Sigmoid colon (tissue), 7 donors: ENCODE results near the gene SLC35A1. TPM values are rescaled to one million over a fixed set of nuclear protein-coding genes. Genes with fewer than 3 reads are reported as not detected.
"Not testable (repeated sequence)": the region's sequence is repeated elsewhere in the genome, so short reads cannot be mapped to it uniquely, and the experiment has no call there.

Experiments used
- DNase-seq: peaks from one replicate; pipeline ENCODE4 v3.0.0-alpha.2; 2019
- H3K27ac ChIP-seq, 4 donors: fragments of 200-600 bp; sonication (generic); one replicate each; pipeline ENCODE4 v1.5.1; 2016 to 2019; ENCODE audit warnings: mild to moderate bottlenecking in 1 of 4
- H3K27me3 ChIP-seq, 3 donors: fragments of 200-600 bp; sonication (generic); one replicate each; pipeline ENCODE4 v1.5.1; 2019; ENCODE audit warnings: mild to moderate bottlenecking in 1 of 3
- H3K36me3 ChIP-seq, 4 donors: fragments of 200-600 bp; sonication (generic); one replicate each; pipeline ENCODE4 v1.5.1; 2016 to 2019
- H3K4me1 ChIP-seq, 4 donors: fragments of 200-600 bp; sonication (generic); one replicate each; pipeline ENCODE4 v1.5.1; 2017 to 2019
- H3K4me3 ChIP-seq, 4 donors: fragments of 200-600 bp; sonication (generic); one replicate each; pipeline ENCODE4 v1.5.1; 2017 to 2019; ENCODE audit warnings: mild to moderate bottlenecking in 2 of 4, moderate library complexity in 1 of 4
- H3K9me3 ChIP-seq, 4 donors: fragments of 200-600 bp in 3 of 4; sonication (generic) in 3 of 4; one replicate each; pipeline versions ENCODE4 v1.5.1 to v1.6.1; 2013 to 2019
- EP300 ChIP-seq, 4 donors: sonication (generic); formaldehyde crosslinking; IDR thresholded peaks; one replicate each; pipeline ENCODE4 v1.6.1; 2017; ENCODE audit warnings: antibody characterized with exemption in 4 of 4
- POLR2A ChIP-seq, 2 donors: fragments of 450-650 bp; IDR thresholded peaks; one replicate each; pipeline ENCODE4 v1.6.1; 2016; ENCODE audit warnings: antibody characterized with exemption in 2 of 2, mild to moderate bottlenecking in 2 of 2, moderate library complexity in 2 of 2
- POLR2AphosphoS5 ChIP-seq, 4 donors: sonication (generic); formaldehyde crosslinking; IDR thresholded peaks; one replicate each; pipeline ENCODE4 v1.6.1; 2017; ENCODE audit warnings: antibody characterized with exemption in 4 of 4
- WGBS, 2 donors: extraction: QIAGEN DNeasy Blood & Tissue Kit; methylation state at CpG; one replicate each; pipeline ENCODE4 v1.1.7; 2013; 5-methylcytosine and 5-hydroxymethylcytosine counted together
- intact Hi-C: fragments of 100-400 bp; cut with DNase I; formaldehyde crosslinking; loops from one replicate; pipeline ENCODE4 v1.15.1; 2023
- polyA plus RNA-seq, 3 donors: library from polyadenylated mRNA; stranded (reverse); fragments of 200-250 nt; gene quantifications; one replicate each; pipeline ENCODE4 v1.2.3, GENCODE V29; 2013
- total RNA-seq, 4 donors: library from RNA; depleted of rRNA; stranded (reverse); fragments of >200 nt; gene quantifications; one replicate each; pipeline ENCODE4 v1.1.0, GENCODE V29; 2016
- TF ChIP-seq, protein P1 (sequence below), 4 experiments: fragments of 450-650 bp in 3 of 4; fragments of 200-600 bp in 1 of 4; IDR thresholded peaks; one replicate each; pipeline ENCODE4 v1.5.1; 2016 to 2019; ENCODE audit warnings: antibody characterized with exemption in 4 of 4, mild to moderate bottlenecking in 3 of 4, moderate library complexity in 2 of 4
- donor health status: healthy with polysubstance abuse.
- donor health status: Bipolar disorder and iron deficiency.
- donor health status: healthy.

SLC35A1 gene
- total and polyA plus RNA-seq, 7 donors = 14.6 to 22.5 (median 17.7) TPM

GRCh38 chr6:87481931-87482330, 9.2 kb downstream of the SLC35A1 start:
- Histone ChIP-seq H3K9me3 (no peaks in the 10 kb centered on the region), H3K27me3 (no peaks in the 10 kb centered on the region), H3K27ac (no peak overlapping the region), H3K4me3 (no peak overlapping the region), H3K4me1 (no peaks in the 10 kb centered on the region), H3K36me3 (peaks cover 0 to 17% (median 0%) of the 10 kb centered on the region in 4 donors)
- DNase-seq = no peak
- no peak for TF ChIP-seq POLR2A (IDR thresholded peaks at IDR 0.05)
- TF ChIP-seq, protein P1, sequence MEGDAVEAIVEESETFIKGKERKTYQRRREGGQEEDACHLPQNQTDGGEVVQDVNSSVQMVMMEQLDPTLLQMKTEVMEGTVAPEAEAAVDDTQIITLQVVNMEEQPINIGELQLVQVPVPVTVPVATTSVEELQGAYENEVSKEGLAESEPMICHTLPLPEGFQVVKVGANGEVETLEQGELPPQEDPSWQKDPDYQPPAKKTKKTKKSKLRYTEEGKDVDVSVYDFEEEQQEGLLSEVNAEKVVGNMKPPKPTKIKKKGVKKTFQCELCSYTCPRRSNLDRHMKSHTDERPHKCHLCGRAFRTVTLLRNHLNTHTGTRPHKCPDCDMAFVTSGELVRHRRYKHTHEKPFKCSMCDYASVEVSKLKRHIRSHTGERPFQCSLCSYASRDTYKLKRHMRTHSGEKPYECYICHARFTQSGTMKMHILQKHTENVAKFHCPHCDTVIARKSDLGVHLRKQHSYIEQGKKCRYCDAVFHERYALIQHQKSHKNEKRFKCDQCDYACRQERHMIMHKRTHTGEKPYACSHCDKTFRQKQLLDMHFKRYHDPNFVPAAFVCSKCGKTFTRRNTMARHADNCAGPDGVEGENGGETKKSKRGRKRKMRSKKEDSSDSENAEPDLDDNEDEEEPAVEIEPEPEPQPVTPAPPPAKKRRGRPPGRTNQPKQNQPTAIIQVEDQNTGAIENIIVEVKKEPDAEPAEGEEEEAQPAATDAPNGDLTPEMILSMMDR (IDR thresholded peaks at IDR 0.05) = no peak
- no peak for TF ChIP-seq EP300 (IDR thresholded peaks at IDR 0.05)
- TF ChIP-seq POLR2AphosphoS5 (IDR thresholded peaks at IDR 0.05) = no peak
- 88 to 94% methylated on average over 3 of the region's 3 CpGs for WGBS, 2 donors
- intact Hi-C loops = no loop called here

DNA sequence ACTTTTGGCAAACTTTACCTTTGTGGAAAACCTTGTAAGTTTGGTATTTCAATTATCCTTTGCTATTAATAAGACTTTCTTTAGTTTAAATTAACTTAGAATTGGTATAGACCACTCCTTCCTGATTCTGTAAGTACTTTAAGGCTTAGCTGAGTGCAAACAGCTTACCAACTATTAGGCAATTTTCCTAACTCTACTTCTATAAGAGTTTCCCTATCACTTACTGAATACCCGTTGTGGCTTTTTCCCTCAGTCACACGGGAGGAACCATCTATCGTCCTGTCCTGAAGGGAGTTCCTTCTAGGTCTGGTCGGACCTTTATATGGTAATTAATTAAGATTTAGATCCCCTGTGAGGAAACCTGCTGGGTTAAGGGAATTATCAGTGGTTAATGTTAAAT, 9.6 kb downstream of the SLC35A1 start:
- no peak for DNase-seq
- TF ChIP-seq POLR2AphosphoS5 (IDR thresholded peaks at IDR 0.05) (no peak), POLR2A (IDR thresholded peaks at IDR 0.05) (no peak), EP300 (IDR thresholded peaks at IDR 0.05) (no peak)
- TF ChIP-seq, protein P1 (IDR thresholded peaks at IDR 0.05) = no peak
- no peak overlapping the region for H3K4me3 ChIP-seq
- peaks cover 0 to 16% (median 0%) of the 10 kb centered on the region in 4 donors for H3K36me3 ChIP-seq
- 82 to 92% methylated on average over 4 of the region's 4 CpGs for WGBS, 2 donors
- H3K27me3 ChIP-seq = no peaks in the 10 kb centered on the region
- H3K9me3 ChIP-seq = no peaks in the 10 kb centered on the region
- H3K27ac ChIP-seq = no peak overlapping the region
- no peaks in the 10 kb centered on the region for H3K4me1 ChIP-seq
- intact Hi-C loops = no loop called here

- no peak overlapping the region for H3K27ac ChIP-seq
- TF ChIP-seq EP300 (IDR thresholded peaks at IDR 0.05) (no peak), POLR2AphosphoS5 (IDR thresholded peaks at IDR 0.05) (no peak), POLR2A (IDR thresholded peaks at IDR 0.05) (no peak)
- TF ChIP-seq, protein P1 (IDR thresholded peaks at IDR 0.05) = no peak
- H3K4me1 ChIP-seq = no peaks in the 10 kb centered on the region
- H3K27me3 ChIP-seq = no peaks in the 10 kb centered on the region
- H3K9me3 ChIP-seq = no peaks in the 10 kb centered on the region
- DNase-seq = no peak
- intact Hi-C loops = no loop called here
- 72 to 86% methylated on average over 9 of the region's 9 CpGs for WGBS, 2 donors
- peaks cover 0 to under 1% (median 0%) of the 10 kb centered on the region in 4 donors for H3K36me3 ChIP-seq
- no peak overlapping the region for H3K4me3 ChIP-seq
Observed at GRCh38 chr6:87483929-87484328, 11.2 kb downstream of the SLC35A1 start.

DNA sequence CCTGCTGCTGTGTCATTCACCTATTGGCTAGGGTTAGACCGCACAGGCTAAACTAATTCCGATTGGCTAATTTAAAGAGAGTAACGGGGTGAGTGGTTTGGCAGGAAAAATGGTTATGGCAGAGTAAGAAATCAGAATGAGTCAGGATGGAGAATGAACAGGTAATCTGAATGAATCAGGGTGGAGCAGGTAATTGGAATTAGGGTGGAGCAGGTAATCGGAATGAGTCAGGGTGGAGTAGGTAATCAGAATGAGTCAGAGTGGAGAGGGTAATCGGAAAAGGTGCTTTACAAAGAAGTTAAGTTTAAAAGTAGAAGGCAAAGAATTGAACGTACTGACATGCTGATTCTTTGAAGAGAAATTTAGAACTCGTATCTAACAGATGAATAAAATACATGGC, 11.7 kb downstream of the SLC35A1 start:
- TF ChIP-seq POLR2AphosphoS5 (IDR thresholded peaks at IDR 0.05) (no peak), POLR2A (IDR thresholded peaks at IDR 0.05) (no peak), EP300 (IDR thresholded peaks at IDR 0.05) (no peak)
- TF ChIP-seq, protein P1 (IDR thresholded peaks at IDR 0.05) = no peak
- 61 to 90% methylated on average over 7 of the region's 7 CpGs for WGBS, 2 donors
- no peak for DNase-seq
- Histone ChIP-seq H3K36me3 (no peaks in the 10 kb centered on the region), H3K27me3 (no peaks in the 10 kb centered on the region), H3K4me1 (no peaks in the 10 kb centered on the region), H3K9me3 (no peaks in the 10 kb centered on the region), H3K27ac (no peak overlapping the region), H3K4me3 (no peak overlapping the region)
- intact Hi-C loops = no loop called here

DNA sequence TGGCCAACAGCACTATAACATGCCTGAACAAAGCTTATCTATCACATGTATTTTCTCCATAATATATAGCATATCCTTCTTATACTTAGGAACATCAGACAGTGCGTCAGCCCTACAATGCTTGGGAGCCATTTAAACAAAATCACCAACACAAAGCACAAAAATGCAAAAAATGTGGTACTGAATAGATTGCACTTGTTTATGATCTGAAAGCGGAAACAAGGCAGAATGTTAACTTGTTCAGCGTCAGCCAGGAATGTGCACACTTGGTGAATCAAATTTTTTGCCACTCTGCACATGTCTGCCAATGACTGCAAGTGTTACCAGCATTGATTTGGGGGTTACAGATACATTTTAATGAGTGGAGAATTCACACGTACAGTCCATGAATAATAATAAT, 14.8 kb downstream of the SLC35A1 start:
- no peaks in the 10 kb centered on the region for H3K9me3 ChIP-seq
- intact Hi-C loops = no loop called here
- H3K27ac ChIP-seq = no peak overlapping the region
- 92 to 95% methylated on average over 4 of the region's 4 CpGs for WGBS, 2 donors
- H3K36me3 ChIP-seq = peaks cover 0 to 7% (median 0%) of the 10 kb centered on the region in 4 donors
- TF ChIP-seq, protein P1 (IDR thresholded peaks at IDR 0.05) = no peak
- TF ChIP-seq POLR2A (IDR thresholded peaks at IDR 0.05) (no peak), EP300 (IDR thresholded peaks at IDR 0.05) (no peak), POLR2AphosphoS5 (IDR thresholded peaks at IDR 0.05) (no peak)
- H3K4me3 ChIP-seq = no peak overlapping the region
- no peak for DNase-seq
- no peaks in the 10 kb centered on the region for H3K4me1 ChIP-seq
- no peaks in the 10 kb centered on the region for H3K27me3 ChIP-seq

DNA sequence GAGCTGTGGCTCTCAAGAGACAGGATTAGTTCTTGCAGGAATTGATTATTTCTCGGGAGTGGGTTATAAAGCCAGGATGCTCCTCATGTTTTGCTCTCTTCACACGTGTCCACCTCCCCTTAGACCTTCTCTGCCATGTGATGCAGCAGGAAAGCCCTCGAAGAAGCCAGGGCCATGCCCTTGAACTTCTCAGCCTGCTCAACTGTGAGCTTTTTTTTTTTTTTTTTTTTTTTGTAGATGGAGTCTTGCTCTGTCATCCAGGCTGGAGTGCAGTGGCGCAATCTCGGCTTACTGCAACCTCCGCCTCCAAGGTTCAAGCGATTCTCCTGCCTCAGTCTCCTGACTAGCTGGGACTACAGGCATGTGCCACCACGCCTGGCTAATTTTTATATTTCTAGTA, 16.6 kb downstream of the SLC35A1 start:
- H3K36me3 ChIP-seq, H3K27ac ChIP-seq, H3K4me3 ChIP-seq, intact Hi-C loops, H3K4me1 ChIP-seq, DNase-seq, H3K27me3 ChIP-seq, H3K9me3 ChIP-seq: not testable (repeated sequence)
- WGBS, 2 donors = 96 to 98% methylated on average over 8 of the region's 8 CpGs
